GM23338 (cell line): ENCODE results near the gene ULK3.

Experiments
- EZH2 ChIP-seq: fragments of 200-600 bp; sonication (generic); IDR thresholded peaks from one replicate; pipeline ENCODE4 v1.8.0; 2017; ENCODE audit warnings: antibody characterized with exemption, mild to moderate bottlenecking, low read depth; ENCODE audit not compliant: unreplicated experiment
- TF ChIP-seq, protein P1 (sequence below), 2 experiments: fragments of 200-600 bp in 1 of 2; sonication (generic) in 1 of 2; conservative IDR thresholded peaks; 2 replicates each; pipeline versions ENCODE4 v1.5.1 to v1.6.1; 2016 to 2017; ENCODE audit warnings: antibody characterized with exemption in 2 of 2, low read depth in 2 of 2, mild to moderate bottlenecking in 2 of 2, moderate library complexity in 1 of 2
- TF ChIP-seq, protein P2 (sequence below): IDR thresholded peaks from 2 replicates; pipeline ENCODE4 v1.6.1; 2016; ENCODE audit warnings: antibody characterized with exemption

DNA sequence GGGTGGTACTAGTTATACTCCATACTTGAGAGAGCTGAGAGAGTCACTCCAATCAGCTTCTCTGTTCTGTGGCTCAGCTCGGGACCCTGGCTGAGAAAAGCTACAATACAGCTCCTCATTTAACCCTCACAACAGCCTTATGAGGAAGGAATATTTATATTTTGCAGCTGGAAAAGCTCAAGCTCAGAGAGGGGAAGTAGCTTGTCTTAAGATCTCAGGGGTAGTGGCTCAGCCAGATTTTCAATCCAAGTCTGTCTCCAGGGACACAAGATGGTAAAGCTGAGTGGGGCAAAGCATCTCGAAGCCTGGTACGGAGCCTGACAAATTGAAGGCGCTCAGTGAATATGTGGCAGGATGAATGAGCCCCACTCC, 15.4 kb upstream of the ULK3 start:
- TF ChIP-seq, protein P1, sequence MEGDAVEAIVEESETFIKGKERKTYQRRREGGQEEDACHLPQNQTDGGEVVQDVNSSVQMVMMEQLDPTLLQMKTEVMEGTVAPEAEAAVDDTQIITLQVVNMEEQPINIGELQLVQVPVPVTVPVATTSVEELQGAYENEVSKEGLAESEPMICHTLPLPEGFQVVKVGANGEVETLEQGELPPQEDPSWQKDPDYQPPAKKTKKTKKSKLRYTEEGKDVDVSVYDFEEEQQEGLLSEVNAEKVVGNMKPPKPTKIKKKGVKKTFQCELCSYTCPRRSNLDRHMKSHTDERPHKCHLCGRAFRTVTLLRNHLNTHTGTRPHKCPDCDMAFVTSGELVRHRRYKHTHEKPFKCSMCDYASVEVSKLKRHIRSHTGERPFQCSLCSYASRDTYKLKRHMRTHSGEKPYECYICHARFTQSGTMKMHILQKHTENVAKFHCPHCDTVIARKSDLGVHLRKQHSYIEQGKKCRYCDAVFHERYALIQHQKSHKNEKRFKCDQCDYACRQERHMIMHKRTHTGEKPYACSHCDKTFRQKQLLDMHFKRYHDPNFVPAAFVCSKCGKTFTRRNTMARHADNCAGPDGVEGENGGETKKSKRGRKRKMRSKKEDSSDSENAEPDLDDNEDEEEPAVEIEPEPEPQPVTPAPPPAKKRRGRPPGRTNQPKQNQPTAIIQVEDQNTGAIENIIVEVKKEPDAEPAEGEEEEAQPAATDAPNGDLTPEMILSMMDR (conservative IDR thresholded peaks at IDR 0.05; ENCODE audit: low read depth in 2 of 2): no peak
- TF ChIP-seq EZH2: no peak
- TF ChIP-seq, protein P2, sequence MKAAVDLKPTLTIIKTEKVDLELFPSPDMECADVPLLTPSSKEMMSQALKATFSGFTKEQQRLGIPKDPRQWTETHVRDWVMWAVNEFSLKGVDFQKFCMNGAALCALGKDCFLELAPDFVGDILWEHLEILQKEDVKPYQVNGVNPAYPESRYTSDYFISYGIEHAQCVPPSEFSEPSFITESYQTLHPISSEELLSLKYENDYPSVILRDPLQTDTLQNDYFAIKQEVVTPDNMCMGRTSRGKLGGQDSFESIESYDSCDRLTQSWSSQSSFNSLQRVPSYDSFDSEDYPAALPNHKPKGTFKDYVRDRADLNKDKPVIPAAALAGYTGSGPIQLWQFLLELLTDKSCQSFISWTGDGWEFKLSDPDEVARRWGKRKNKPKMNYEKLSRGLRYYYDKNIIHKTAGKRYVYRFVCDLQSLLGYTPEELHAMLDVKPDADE: no peak
